PFSK-1 (cell line): Measurements from ENCODE around the gene MCM3AP.

ENCODE experiments used
- FOXP2 ChIP-seq: optimal IDR thresholded peaks from 2 replicates; pipeline ENCODE3; 2011; ENCODE audit warnings: borderline replicate concordance, control low read depth, inconsistent platforms; ENCODE audit not compliant: insufficient read depth; ENCODE audit errors: extremely low read length, extremely low read depth
- POLR2AphosphoS5 ChIP-seq: IDR thresholded peaks from 2 replicates; pipeline ENCODE4 v1.6.1; 2012; ENCODE audit warnings: low read depth, mild to moderate bottlenecking, control low read depth, low read length, moderate library complexity
- REST ChIP-seq, 2 experiments: IDR thresholded peaks; 2 replicates each; pipeline versions ENCODE4 v1.6.1 to v1.8.0; 2011 to 2012; ENCODE audit warnings: low read depth in 2 of 2, low read length in 2 of 2, control low read depth in 1 of 2, inconsistent platforms in 1 of 2, mild to moderate bottlenecking in 1 of 2, moderate library complexity in 1 of 2; ENCODE audit not compliant: insufficient read depth in 1 of 2
- SIN3A ChIP-seq: IDR thresholded peaks from 2 replicates; pipeline ENCODE4 v1.6.1; 2012; ENCODE audit warnings: mild to moderate bottlenecking, low read length, moderate library complexity, borderline replicate concordance; ENCODE audit not compliant: insufficient read depth
- TAF1 ChIP-seq: IDR thresholded peaks from 2 replicates; pipeline ENCODE4 v1.6.1; 2012; ENCODE audit warnings: low read length, control low read depth, borderline replicate concordance; ENCODE audit not compliant: insufficient read depth

- TF ChIP-seq POLR2AphosphoS5 (no peak), SIN3A (no peak), TAF1 (no peak), REST (IDR thresholded peaks at IDR 0.05; ENCODE audit: insufficient read depth in 1 of 2, low read depth in 2 of 2, low read length in 2 of 2) (no peak), FOXP2 (no peak)
Observed at GRCh38 chr21:46191686-46192575, 93.5 kb downstream of the MCM3AP start.
